Measurements from ENCODE around the gene CEP170B.

DNA sequence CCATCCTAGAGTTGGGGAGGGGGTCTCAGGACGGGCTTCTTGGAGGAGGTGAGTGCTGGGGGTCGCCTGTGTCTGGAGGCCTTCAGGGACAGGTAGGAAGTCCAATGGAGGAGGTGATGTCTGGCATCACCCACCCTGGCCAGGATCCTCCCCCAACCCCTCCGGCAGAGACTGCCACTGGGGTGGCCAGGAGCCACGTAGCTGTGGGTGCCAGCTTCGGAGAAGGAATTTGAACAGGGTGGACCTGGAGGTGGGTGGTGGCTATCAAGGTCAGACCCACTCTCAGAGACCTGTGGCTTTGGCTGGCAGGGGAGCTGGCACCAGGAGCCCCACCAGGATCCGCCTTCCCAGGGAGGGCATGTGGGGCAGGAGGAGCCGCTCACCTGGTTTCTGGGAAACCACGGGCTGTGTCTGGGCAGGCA, 9.1 kb downstream of the CEP170B start:
- TF ChIP-seq YY1 (IDR thresholded peaks at IDR 0.05; ENCODE audit: insufficient read depth, insufficient read length) (no peak), ZNF274 (IDR thresholded peaks at IDR 0.05; ENCODE audit: low read depth, low read length) (no peak)
